ENCODE results near the gene LILRA2.
"Not testable (repeated sequence)": the region's sequence is repeated elsewhere in the genome, so short reads cannot be mapped to it uniquely, and the experiment has no call there.

The LILRA2 gene

DNA sequence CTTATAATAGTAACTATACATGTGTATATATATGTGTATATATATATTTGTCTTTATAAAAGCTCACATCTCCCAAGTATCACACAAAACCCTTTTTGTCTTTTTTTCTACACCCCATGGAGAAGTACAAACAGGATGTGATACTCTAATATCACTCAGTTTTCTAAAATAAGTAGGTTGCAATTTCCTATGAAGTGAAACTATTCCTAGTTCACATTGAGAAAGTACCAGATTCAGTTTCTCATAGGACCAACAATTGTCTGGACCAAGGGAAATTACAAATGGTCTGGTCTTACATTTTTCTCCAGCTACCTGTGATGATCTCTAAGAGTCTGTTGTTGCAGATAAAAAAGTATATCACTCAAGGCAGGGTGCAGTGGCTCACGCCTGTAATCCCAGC lies 38.8 kb downstream of the LILRA2 start:
- TF ChIP-seq CTCF (IDR thresholded peaks at IDR 0.05; ENCODE audit: unreplicated experiment in 3 of 3): no peak
- H3K4me1 Mint-ChIP-seq: no peaks in the 10 kb centered on the region
- peaks cover 59% of the 10 kb centered on the region for H3K9me3 Mint-ChIP-seq
- H3K27me3 Mint-ChIP-seq (ENCODE audit: low read depth): no peaks in the 10 kb centered on the region
- no peak overlapping the region for H3K4me3 Mint-ChIP-seq
- no peaks in the 10 kb centered on the region for H3K36me3 Mint-ChIP-seq (ENCODE audit: low read depth)
- no peak overlapping the region for H3K27ac Mint-ChIP-seq

- TF ChIP-seq CTCF (IDR thresholded peaks at IDR 0.05; ENCODE audit: unreplicated experiment in 3 of 3): no peak
- no peaks in the 10 kb centered on the region for H3K27me3 Mint-ChIP-seq (ENCODE audit: low read depth)
- H3K9me3 Mint-ChIP-seq: peaks cover 49% of the 10 kb centered on the region
- H3K4me3 Mint-ChIP-seq: no peak overlapping the region
- no peak overlapping the region for H3K27ac Mint-ChIP-seq
- H3K36me3 Mint-ChIP-seq (ENCODE audit: low read depth): no peaks in the 10 kb centered on the region
- H3K4me1 Mint-ChIP-seq: no peaks in the 10 kb centered on the region
Observed at GRCh38 chr19:54614726-54615125, 41.1 kb downstream of the LILRA2 start.

DNA sequence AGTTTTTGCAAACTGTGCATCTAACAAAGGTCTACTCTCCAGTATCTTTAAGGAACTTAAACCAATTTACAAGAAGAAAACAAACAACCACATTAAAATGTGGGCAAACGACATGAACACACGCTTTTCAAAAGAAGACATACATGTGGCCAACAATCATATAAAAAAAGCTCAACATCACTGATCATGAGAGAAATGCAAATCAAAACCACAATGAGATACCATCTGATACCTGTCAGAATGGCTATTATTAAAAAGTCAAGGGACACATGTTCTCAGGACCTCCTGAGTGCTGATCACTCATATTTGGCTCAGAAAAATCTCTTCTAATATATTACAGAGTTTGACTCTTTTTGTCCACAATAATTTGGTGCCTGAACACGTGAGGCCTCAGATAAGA lies 42.5 kb downstream of the LILRA2 start:
- TF ChIP-seq CTCF (IDR thresholded peaks at IDR 0.05; ENCODE audit: unreplicated experiment in 3 of 3): no peak
- no peak overlapping the region for H3K27ac Mint-ChIP-seq
- H3K36me3 Mint-ChIP-seq (ENCODE audit: low read depth): no peaks in the 10 kb centered on the region
- no peaks in the 10 kb centered on the region for H3K27me3 Mint-ChIP-seq (ENCODE audit: low read depth)
- H3K4me1 Mint-ChIP-seq: no peaks in the 10 kb centered on the region
- H3K9me3 Mint-ChIP-seq: peaks cover 42% of the 10 kb centered on the region
- H3K4me3 Mint-ChIP-seq: no peak overlapping the region

DNA sequence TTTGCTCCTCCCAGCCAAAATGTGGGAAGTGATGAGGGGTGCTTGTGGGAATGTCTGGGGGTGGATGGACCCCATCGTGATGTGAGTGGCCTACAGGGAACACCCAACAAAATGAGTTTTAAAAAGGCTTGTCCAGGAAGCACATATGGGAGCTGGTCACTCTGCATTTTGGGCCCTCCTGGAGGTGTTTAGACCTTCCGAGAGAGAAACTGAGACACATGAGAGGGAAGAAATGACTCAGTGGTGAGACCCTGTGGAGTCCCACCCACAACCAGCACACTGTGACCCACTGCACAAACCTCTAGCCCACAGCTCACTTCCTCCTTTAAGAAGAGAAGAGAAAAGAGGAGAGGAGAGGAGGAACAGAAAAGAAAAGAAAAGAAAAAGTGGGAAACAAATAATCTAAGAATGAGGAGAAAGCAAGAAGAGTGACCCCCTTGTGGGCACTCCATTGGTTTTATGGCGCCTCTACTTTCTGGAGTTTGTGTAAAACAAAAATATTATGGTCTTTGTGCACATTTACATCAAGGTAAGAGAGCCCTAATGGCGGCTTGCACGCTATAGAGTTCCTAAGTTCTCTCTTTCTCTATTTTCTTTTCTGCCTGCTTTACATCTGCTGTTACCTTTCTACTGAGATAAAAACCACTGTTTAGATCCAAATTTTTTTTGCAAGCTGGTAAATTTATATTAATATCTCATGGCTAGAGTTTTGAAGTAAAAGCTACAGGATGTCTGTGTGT lies 43.4 kb downstream of the LILRA2 start:
- Mint-ChIP-seq H3K27ac (no peak overlapping the region), H3K4me3 (no peak overlapping the region), H3K9me3 (peaks cover 41% of the 10 kb centered on the region), H3K27me3 (ENCODE audit: low read depth) (no peaks in the 10 kb centered on the region), H3K36me3 (ENCODE audit: low read depth) (no peaks in the 10 kb centered on the region), H3K4me1 (no peaks in the 10 kb centered on the region)
- no peak for TF ChIP-seq CTCF (IDR thresholded peaks at IDR 0.05; ENCODE audit: unreplicated experiment in 3 of 3)

DNA sequence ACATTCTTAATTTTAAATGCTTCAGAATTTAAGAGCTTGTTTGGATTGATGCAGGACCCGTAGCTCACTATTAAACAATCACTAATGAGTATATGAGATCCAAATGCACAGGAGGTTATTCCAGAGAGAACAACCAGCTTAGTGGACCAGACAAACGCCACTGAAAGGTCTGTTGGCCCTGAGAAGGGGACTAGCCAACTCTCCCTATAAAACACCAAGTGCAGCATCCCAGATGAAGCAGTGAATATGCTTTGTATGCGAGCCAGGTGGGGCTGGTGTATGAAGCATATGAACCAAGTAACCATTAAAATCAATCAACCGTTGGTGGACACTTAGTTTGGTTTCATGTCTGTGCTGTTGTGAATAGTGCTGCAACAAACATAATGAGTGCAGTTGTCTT lies 46.9 kb downstream of the LILRA2 start:
- no peak for TF ChIP-seq CTCF (IDR thresholded peaks at IDR 0.05; ENCODE audit: unreplicated experiment in 3 of 3)
- Mint-ChIP-seq H3K36me3 (ENCODE audit: low read depth) (no peaks in the 10 kb centered on the region), H3K27me3 (ENCODE audit: low read depth) (no peaks in the 10 kb centered on the region), H3K9me3 (peaks cover 41% of the 10 kb centered on the region), H3K27ac (no peak overlapping the region), H3K4me3 (no peak overlapping the region), H3K4me1 (no peaks in the 10 kb centered on the region)

GRCh38 chr19:54622431-54622830 lies 48.8 kb downstream of the LILRA2 start:
- no peak overlapping the region for H3K27ac Mint-ChIP-seq
- peaks cover 42% of the 10 kb centered on the region for H3K9me3 Mint-ChIP-seq
- no peaks in the 10 kb centered on the region for H3K4me1 Mint-ChIP-seq
- H3K27me3 Mint-ChIP-seq (ENCODE audit: low read depth): no peaks in the 10 kb centered on the region
- no peaks in the 10 kb centered on the region for H3K36me3 Mint-ChIP-seq (ENCODE audit: low read depth)
- H3K4me3 Mint-ChIP-seq: no peak overlapping the region
- TF ChIP-seq CTCF (IDR thresholded peaks at IDR 0.05; ENCODE audit: unreplicated experiment in 3 of 3): no peak

DNA sequence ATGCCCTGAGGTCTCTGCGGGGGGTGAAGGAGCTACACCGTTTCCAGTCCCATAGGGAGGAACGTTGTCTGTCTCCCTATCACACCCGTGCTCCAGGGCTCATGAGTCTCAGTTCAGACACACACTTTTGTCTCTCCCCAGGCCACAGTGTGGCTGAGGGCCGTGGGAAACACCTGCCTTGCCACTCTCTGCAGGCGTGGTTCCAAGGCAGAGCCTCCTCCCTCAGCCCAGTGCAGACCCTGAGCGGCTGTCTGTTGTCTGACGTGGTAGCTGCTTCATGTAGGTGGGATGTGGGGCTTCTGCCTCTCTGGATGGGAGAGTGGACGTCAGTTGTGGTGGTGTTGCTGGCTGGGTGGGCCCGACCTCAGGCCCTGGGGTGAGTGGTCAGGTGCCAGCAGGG lies 50.6 kb downstream of the LILRA2 start:
- H3K27ac Mint-ChIP-seq; H3K27me3 Mint-ChIP-seq (ENCODE audit: low read depth); H3K4me3 Mint-ChIP-seq; H3K4me1 Mint-ChIP-seq; H3K36me3 Mint-ChIP-seq (ENCODE audit: low read depth): not testable (repeated sequence)
- peaks cover 54% of the 10 kb centered on the region for H3K9me3 Mint-ChIP-seq

GRCh38 chr19:54624934-54625730 lies 51.5 kb downstream of the LILRA2 start:
- H3K27me3 Mint-ChIP-seq (ENCODE audit: low read depth); H3K4me1 Mint-ChIP-seq; H3K4me3 Mint-ChIP-seq; H3K36me3 Mint-ChIP-seq (ENCODE audit: low read depth); H3K27ac Mint-ChIP-seq: not testable (repeated sequence)
- H3K9me3 Mint-ChIP-seq: peaks cover 59% of the 10 kb centered on the region

Data from nephron (organoid).